ENCODE data around the gene FNDC3B.

The FNDC3B gene

DNA sequence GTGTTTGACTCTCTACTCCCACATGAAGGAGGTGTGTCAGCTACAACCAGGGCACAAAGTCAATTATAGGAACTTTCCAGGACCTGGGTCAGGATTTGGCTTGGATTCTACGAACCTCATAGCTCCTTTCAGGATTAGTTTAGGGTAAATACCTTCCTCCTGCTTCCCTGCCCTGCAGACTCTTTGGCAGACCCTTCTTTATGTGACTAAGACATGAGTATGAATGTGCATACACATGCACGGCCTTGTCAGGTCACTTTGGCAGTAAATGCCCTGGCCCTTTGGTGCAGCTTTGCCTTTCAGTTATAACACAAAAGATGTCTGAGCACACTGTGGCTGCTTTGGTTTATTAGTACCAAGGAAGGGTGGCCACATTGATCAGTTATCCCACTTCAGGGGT, 340.0 kb downstream of the FNDC3B start:
- DNase-seq (ENCODE audit: low read depth in 3 of 3, low spot score in 1 of 3): no peak

DNA sequence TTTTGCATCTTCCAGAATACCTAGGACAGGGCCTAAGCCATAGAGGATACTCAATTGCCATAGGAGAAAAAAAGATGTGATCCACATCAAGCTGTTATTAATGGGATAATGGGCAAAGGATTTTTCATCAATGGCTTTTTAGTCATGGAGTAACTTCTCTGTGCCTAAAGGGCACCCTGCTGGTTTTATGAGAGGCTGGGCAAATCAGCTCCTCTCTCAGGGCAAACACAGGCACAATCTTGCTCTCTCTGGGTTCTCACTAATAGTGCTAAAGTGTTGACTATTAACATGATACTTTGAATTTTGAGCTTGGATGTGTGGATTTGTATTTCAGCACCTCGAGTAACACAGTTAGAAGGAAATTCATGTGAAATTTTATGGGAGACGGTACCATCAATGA, 341.3 kb downstream of the FNDC3B start:
- DNase-seq (ENCODE audit: low read depth in 3 of 3, low spot score in 1 of 3): no peak

DNA sequence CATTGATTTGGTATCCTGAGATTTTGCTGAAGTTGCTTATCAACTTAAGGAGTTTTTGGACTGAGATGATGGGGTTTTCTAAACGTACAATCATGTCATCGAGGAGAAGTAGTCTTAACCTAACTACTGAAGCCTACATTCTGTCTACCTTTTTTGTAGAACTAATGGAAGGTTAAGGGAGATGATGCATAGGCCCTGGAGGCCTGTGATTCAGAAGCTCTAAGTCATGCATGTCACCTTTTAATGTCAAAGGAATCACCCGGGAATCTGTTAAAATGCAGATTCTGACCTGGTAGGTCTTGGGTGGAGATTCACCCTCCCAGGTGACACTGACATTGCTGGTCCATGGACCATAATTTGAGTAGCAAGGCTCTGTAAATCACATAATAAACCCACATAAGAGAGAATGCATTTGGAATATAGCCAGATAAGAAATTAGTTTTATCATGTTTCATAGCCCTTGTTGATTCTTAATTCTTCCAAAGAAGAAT, 344.0 kb downstream of the FNDC3B start:
- no peak for DNase-seq (ENCODE audit: low read depth in 3 of 3, low spot score in 1 of 3)

DNA sequence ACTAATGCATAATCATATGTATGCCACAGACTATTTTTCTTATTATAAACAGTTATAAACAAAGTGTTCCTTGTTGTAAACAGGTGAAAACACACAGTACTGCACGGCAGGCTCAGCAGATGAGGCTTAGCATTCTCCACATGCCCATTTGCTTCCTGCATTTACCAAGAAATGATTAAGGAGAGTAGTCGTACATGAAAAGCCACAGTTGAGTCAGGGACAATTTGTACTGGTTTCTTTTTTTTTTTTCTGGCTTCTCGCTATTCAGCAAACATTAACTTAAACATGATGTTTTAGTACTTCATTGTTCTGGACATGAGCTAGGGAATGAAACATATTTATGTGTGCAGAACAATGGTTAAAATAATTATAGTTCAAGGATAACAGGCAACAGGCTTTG, 345.5 kb downstream of the FNDC3B start:
- no peak for DNase-seq (ENCODE audit: low read depth in 3 of 3, low spot score in 1 of 3)

DNA sequence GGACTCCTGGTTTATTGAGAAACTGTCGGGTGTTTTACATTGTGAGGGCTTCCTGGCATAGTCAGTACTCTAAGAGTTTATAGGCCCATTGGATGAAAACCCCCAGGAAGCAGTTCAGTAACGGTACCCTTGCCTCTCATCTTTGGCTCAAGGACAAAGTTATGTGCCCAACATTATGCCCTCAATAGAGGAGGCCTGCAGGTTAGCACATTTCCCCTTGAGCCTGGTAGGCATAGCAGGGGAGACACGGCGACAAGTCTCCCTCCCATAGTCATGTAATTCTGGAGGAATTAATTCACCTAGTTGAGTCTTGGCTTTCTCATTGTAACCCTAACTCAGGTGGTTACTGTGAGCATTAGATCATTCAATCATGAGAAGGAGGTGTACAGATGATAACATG, 348.4 kb downstream of the FNDC3B start:
- no peak for DNase-seq (ENCODE audit: low read depth in 3 of 3, low spot score in 1 of 3)

DNA sequence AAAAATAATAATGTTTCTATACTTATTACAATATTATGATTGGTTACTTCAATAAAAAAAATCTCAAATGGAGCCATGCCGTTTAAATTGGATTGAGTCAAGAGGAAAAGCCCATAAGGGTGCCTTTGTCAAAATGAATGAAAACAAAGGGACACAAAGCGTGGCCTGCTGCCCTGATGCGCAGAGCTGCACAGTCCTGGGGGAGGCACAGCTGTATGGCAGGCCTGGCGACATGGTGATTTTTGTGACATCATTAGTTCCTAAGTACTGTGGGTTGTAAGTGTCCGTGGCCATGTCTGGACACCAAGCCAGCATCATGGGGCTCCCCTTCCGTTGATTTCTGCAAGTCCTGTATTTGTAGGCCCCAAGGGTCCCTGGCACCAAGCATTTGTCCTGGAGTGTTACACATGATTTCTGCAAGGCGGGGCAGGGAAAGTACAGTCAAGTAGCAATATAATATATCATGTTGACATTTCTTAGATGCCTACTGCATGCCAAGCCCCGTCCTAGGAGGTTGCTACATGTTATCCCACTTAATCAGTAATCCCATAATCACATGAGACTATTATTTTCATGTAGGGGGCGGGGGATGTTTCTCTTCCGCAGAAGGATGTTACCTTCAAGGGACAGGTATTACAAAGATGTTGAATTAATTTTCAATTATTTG, 349.2 kb downstream of the FNDC3B start:
- DNase-seq (ENCODE audit: low read depth in 3 of 3, low spot score in 1 of 3): no peak

DNA sequence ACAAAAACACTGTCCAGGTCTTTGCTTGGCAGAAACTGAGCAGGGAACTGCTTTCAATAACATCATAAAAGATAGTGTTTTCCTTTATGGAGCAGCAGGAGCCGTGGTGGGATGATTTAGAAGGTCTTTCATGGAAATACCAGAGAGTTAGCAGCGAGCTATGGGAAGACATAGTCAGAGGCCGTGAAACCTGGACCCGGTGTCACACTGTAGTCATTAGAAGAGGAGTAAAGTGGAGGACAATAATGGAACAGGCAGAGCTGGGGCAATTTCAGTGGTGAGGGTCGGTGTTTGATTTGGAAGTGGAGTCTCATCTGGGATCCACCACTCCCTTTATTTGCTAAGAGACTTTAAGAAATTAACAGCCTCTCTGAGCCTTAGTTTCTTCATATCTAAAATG, 351.4 kb downstream of the FNDC3B start:
- no peak for DNase-seq (ENCODE audit: low read depth in 3 of 3, low spot score in 1 of 3)

DNA sequence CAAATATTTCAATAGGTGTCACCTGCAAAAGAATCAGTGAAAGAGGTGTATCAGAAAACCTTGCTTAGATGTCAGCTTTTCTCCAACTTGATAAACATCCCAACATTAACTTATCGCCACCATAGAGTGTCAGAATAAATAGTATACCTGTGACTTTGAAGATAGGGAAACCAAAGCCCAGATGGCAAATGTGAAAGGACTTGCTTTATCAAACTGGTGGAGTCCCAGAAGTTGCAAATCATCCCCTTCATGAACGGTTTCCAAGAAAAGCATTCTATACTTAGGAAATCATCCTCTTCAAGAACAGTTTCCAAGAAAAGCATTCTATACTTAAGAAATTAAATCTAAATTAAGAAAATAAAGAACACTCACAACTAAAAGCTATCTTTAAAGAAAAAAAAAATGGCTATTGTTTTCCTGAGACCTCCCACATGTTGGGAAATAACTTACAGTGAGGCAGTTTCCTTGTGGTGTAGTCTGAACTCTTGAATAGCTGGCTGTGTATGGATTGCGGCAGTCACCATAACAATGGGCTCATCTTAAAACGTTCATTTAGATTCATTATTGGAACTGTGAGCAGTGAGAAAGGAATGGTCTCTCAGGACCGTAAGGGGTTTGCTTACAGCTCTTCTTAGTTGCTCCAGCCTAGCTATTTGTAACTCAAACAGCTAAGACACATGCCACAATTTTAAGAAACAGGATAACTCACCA, 352.4 kb downstream of the FNDC3B start:
- no peak for DNase-seq (ENCODE audit: low read depth in 3 of 3, low spot score in 1 of 3)

DNA sequence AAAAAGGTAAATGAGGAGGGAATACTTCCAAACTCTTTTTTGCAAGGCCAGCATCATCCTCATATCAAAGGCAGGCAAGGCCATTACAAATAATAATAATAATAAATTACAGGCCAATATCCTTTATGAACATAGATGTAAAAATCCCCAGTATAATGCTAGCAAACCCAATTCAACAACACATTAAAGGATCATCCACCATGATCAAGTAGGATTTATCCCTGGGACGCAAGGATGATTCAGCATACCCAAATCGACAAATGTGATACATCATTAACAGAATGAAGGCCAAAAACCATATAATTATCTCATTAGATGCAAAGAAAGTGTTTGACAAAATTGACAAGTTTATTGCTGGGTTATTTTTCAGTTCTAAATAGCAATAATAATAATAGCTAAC, 355.3 kb downstream of the FNDC3B start:
- DNase-seq (ENCODE audit: low read depth in 3 of 3, low spot score in 1 of 3): no peak

DNA sequence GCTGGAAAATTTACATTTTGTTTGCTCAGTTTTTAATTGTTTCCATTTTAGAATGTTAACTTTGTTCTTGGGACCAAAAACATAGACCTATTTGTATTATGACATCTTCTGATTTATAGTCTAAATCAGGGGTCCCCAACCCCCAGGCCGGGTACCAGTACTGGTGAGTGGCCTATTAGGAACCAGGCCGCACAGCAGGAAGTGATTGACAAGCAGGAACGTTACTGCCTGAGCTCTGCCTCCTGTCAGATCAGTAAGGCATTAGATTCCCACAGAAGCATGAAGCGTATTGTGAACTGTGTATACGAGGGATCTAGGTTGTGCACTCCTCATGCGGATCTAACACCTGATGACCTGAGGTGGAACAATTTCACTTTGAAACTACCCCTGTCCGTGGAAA, 357.0 kb downstream of the FNDC3B start:
- no peak for DNase-seq (ENCODE audit: low read depth in 3 of 3, low spot score in 1 of 3)

DNA sequence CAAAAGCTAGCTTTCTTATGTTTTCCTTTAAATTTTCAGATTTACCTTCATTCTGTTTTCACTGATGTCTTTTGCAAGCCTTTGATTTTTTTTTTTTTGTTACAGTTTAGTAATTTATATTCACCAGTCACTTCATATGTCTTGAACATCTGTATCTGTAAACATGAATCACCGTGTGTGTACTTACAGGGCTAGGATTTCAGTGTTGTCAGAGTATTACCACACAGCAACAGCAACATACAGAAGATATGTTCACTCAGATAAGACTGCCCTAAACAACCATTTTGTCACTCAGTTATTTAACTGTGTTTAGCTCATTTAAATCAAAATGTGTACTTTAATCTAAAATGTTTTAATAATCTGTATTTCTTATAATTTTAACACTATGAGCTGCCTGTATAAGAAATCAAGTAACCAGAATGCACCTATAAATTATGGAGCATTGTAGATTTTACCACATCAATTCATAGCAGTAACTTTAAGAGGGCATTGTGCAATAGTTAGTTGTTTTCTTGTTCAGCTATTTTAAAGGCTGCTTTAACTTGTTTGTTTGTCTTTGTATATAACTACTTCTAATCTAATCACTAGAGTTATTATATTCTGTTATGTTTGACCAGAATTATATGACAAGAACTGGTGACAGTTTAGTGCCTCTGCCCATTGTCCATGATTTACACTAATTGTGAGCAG, 358.5 kb downstream of the FNDC3B start:
- DNase-seq (ENCODE audit: low read depth in 3 of 3, low spot score in 1 of 3): no peak

DNA sequence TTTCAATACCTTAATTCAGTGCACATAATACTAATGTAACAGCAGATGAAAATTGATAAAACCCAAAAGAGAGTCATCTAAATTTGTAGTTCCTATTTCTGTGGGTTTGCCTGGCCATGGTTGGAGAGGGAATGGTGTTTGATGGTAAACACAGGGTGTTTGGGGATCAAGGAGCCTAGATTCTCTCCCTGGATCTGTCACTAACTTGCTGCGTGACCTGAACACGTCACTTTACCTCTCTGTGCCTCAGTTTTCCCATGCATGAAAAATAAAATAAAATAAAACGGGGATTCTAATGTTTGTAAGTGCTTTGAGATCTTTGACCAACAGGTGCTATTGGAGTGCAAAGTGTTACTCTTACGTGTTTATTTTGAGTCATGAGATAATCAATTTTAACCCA, 359.1 kb downstream of the FNDC3B start:
- no peak for DNase-seq (ENCODE audit: low read depth in 3 of 3, low spot score in 1 of 3)

DNA sequence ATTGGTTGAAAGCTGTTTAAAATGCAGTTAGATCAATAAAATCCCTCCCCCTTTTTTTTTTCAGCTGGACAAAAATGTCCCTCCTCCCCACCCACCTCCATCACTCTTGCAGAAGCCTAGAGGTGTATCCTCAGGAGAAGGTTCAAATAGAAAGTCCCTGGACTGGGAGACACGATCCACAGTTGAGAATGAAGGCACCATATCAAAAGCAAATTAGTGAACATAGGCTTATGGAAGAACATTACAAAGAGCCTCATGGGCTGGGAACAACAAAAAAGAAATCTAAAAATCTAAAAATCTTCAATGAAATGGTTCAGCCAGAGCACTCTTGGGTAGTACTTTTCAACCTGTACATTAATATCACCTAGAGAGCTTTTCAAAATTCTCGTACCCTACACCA, 362.7 kb downstream of the FNDC3B start:
- DNase-seq (ENCODE audit: low read depth in 3 of 3, low spot score in 1 of 3): no peak

DNA sequence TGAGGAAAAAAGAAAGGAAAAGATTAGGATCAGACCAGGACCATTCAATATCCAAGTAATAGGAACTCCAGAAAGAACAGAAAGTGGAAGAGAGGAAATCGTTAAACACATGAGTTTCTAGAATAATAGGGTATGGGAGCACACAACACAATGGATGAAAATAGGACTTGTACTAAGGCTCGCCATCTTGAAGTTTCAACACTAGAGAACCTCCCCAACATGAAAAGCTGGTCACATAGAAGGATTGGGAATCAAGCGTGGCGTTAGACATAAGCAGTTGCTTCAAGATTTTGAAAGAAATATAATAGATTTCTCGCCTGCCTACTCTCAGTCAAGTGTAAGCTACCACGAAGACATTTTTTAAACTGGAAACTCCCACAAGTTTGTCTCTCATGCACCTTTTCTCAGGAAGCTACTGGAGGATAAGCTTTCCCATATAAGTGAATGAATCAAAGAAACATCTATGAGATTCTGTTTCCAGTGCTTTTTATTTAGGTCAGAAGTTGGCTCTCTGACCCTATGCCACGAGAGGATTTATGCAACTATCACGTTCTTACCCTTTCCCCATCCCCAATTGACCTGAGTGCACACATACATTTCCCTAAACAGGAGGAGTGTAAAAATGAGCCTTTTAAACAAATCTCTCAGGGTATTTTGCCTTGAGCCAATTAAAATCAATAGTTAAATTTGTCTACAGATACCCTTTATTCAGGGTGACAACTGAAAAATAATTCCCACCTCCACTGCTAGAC, 363.7 kb downstream of the FNDC3B start:
- no peak for DNase-seq (ENCODE audit: low read depth in 3 of 3, low spot score in 1 of 3)

DNA sequence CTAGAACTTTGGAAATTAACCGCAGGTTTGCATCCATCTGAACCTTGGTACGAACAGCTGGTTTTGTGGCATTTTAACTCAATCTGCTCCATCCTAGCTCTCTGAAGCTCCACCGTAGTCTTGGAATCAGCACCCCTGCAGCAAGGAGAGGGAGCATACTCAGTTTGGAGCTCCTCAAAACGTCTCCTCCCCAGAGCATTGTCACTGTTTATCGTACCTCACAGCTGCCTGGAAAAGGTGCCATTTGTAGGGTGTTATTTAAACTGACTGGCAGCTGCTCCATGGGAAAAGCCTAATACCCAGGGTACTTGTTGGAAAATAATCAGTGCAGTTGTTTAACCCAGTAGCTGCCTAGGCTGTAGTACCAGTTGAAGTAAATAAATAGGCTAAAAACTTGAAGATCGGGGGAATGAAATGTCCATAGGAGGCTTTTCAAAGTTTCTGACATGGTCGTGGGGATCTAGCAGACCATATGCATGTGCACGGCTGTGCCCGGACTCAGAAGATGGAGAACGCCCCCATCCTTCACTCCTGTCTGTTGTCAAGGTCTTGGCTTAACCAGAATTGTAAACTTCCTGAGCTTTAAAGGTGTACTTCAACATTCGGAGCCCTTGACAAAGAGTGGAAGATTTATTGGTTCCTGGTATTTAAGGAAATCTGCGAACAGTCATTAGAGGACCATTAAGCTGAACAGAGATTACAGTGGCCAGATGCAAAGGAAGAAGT, 365.0 kb downstream of the FNDC3B start:
- no peak for DNase-seq (ENCODE audit: low read depth in 3 of 3, low spot score in 1 of 3)

DNA sequence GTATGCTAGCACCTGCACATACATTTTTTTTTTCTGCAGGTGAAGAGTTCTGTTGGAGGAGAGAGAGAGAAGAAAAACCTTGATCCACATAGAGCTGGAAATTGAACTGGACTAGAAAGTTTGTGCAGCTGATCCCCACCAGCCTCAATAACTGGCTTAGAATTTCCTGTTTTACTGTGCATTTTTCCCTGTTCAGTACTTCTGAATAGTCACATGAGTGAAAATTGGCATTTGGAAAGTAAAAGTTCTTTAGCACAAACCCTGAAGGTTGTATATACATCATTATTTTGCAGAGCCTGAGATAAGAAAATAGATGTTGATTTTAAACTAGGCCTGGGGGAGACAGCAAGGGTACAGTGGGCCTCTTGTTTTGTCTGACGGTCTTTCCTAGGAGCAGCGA, 366.5 kb downstream of the FNDC3B start:
- no peak for DNase-seq (ENCODE audit: low read depth in 3 of 3, low spot score in 1 of 3)

DNA sequence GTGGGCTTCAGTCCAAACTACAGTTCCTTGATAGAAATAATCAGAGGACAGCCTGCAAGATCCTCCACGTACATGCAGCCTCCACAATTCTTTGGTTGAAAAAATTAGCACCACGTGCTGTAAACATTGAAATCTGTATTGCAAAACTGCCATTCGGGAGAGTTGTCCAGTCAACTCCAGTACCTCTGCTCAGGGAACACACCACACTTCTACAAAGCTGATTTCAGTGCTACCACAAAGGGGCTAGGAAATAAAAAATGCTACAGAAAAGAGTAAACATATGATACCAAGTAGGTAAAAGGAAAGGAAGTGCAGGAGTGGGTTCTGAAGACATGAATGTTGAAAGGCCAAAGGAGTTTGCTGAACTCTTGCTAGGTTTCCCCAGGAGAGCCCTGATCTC, 368.5 kb downstream of the FNDC3B start:
- DNase-seq (ENCODE audit: low read depth in 3 of 3, low spot score in 1 of 3): no peak

DNA sequence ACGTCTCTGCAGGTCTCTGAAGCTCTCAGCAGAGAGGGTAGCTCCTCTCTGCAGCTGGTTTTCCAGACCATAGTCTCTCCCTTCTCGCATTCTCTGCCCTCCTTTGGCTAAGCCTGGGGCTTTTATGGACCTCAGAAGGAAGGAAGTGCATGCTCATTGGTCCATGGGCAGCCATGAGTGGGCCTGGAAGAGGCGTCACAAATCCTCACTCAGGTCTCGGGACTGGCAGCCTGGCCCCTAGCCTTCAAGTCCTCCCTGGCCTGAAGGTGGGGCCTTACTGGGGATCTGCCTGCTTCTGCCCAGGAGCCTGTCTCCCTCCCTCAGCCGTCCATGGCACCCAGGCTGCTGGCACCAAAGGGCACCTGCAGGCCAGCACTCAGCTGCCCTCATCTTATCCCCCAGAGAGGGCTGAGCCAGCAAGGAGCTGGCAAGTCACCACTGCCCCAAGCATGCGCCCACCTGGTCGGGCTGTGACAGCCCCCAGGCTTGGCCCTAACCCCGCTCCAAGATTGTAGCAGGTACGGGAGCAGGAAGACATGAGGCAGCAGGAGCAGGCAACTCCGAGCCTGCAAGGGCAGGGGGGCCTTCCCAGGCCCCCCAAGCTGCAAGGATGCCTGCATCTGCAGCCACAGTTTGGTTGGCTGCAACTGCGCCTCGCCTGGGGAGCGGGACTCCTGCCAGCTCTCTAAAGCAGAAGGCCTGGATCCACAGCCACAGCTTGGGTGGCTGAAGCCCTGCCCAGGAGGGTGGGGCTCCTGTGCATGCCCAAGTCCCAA, 371.5 kb downstream of the FNDC3B start:
- no peak for DNase-seq (ENCODE audit: low read depth in 3 of 3, low spot score in 1 of 3)

DNA sequence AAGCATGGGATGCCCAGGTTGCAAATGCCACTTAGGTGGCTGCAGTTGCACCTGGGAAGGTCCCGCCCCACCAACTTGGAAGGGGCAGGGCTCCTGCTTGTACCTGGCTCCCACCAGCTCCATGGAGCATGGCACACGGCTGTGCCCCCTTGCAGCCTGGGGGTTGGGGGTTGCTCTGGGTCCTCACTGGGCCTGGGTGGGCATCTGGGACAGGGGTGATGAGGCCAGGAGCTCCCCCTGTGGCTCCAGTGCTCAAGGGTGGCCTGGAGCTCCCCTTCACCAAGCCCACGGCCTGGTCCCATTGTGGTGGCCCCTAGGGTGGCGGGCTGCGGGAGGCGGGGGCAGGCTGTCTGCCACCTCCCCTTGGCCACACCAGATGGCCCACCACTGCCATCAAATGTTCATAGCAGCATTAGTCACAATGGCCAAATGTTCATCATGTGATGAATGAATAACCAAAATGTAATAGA, 372.1 kb downstream of the FNDC3B start:
- no peak for DNase-seq (ENCODE audit: low read depth in 3 of 3, low spot score in 1 of 3)

DNA sequence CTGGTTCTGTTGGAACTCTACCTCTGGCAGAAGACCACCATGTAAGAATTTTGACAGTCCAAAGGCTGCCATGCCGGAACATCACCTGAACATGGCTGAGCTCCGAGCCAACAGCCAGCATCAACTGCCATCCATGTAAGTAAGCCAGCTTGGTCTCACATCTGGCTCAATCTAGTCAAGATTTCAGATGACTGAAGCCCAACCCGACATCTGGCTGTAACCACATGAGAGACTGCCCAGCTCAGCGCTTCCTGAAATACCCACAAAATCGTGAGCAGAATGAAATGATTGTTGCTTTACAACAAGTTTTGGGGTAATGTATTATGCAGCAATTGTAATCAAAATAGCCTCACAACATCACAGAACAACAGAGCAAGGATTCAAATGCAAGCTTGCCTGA, 375.9 kb downstream of the FNDC3B start:
- no peak for DNase-seq (ENCODE audit: low read depth in 3 of 3, low spot score in 1 of 3)
